ENCODE results near the gene ADAM19. TPM values are rescaled to one million over a fixed set of nuclear protein-coding genes. Genes with fewer than 3 reads are reported as not detected.

ADAM19 gene
- total RNA-seq, 2 donors from 2014 or later = 13.1 to 49.5 TPM

- H3K27ac ChIP-seq = peak overlapping the region; percentile 41 to 67
- peaks cover 0 to 12% of the 10 kb centered on the region in 2 donors for H3K4me1 ChIP-seq
- DNase-seq (ENCODE audit: low spot score) = no peak
- TF ChIP-seq CTCF (IDR thresholded peaks at IDR 0.05) = no peak
- H3K9me3 ChIP-seq = no peaks in the 10 kb centered on the region
- no peaks in the 10 kb centered on the region for H3K36me3 ChIP-seq
- H3K4me3 ChIP-seq = no peak overlapping the region
- no peaks in the 10 kb centered on the region for H3K27me3 ChIP-seq
Observed at GRCh38 chr5:157450024-157450423, 125.6 kb downstream of the ADAM19 start.

- DNase-seq (ENCODE audit: low spot score) = no peak
- H3K9me3 ChIP-seq = no peaks in the 10 kb centered on the region
- no peak for TF ChIP-seq CTCF (IDR thresholded peaks at IDR 0.05)
- peak overlapping the region; percentile 41 to 67 for H3K27ac ChIP-seq
- no peaks in the 10 kb centered on the region for H3K27me3 ChIP-seq
- H3K4me1 ChIP-seq = peaks cover 0 to 12% of the 10 kb centered on the region in 2 donors
- H3K36me3 ChIP-seq = no peaks in the 10 kb centered on the region
- H3K4me3 ChIP-seq = no peak overlapping the region
Observed at GRCh38 chr5:157449011-157449723, 126.4 kb downstream of the ADAM19 start.

GRCh38 chr5:157447201-157447637, 128.4 kb downstream of the ADAM19 start:
- Histone ChIP-seq H3K4me3 (no peak overlapping the region), H3K27ac (no peak overlapping the region), H3K9me3 (no peaks in the 10 kb centered on the region), H3K4me1 (peaks cover 0 to 12% of the 10 kb centered on the region in 2 donors), H3K36me3 (no peaks in the 10 kb centered on the region), H3K27me3 (no peaks in the 10 kb centered on the region)
- TF ChIP-seq CTCF (IDR thresholded peaks at IDR 0.05) = no peak
- DNase-seq (ENCODE audit: low spot score) = no peak

- no peak for DNase-seq (ENCODE audit: low spot score)
- peaks cover 0 to 12% of the 10 kb centered on the region in 2 donors for H3K4me1 ChIP-seq
Observed at GRCh38 chr5:157446412-157446935, 129.1 kb downstream of the ADAM19 start.

GRCh38 chr5:157445745-157446411, 129.7 kb downstream of the ADAM19 start:
- Histone ChIP-seq H3K4me3 (no peak overlapping the region), H3K9me3 (no peaks in the 10 kb centered on the region), H3K27me3 (no peaks in the 10 kb centered on the region), H3K4me1 (peaks cover 0 to 12% of the 10 kb centered on the region in 2 donors), H3K36me3 (no peaks in the 10 kb centered on the region), H3K27ac (no peak overlapping the region)
- TF ChIP-seq CTCF (IDR thresholded peaks at IDR 0.05) = no peak
- no peak for DNase-seq (ENCODE audit: low spot score)

More at GRCh38 chr5:157446412-157446935, 129.1 kb downstream of the ADAM19 start:
- TF ChIP-seq CTCF (IDR thresholded peaks at IDR 0.05) = no peak
- Histone ChIP-seq H3K4me3 (no peak overlapping the region), H3K27ac (no peak overlapping the region), H3K36me3 (no peaks in the 10 kb centered on the region), H3K27me3 (no peaks in the 10 kb centered on the region), H3K9me3 (no peaks in the 10 kb centered on the region)
